Measurements from ENCODE around the gene SFT2D1.
"Not testable (repeated sequence)": the region's sequence is repeated elsewhere in the genome, so short reads cannot be mapped to it uniquely, and the experiment has no call there.

- peak in 3 of 6 experiments; percentile 26 to 51 (median 36) for TF ChIP-seq CTCF (IDR thresholded peaks at IDR 0.05)
- not testable (repeated sequence) for TF ChIP-seq POLR2A (IDR thresholded peaks at IDR 0.05)
Measured at GRCh38 chr6:166383802-166384363, 41.5 kb upstream of the SFT2D1 start.
